ENCODE results near the gene ARHGEF19. TPM values are rescaled to one million over a fixed set of nuclear protein-coding genes. Genes with fewer than 3 reads are reported as not detected.
A peak's percentile ranks its signal among the peaks of the same experiment; 100 is the strongest.

Gene ARHGEF19
- total and polyA plus RNA-seq, 2 of the 4 experiments (the other 2 are of a cell fraction), result 4.5 to 16.8 TPM

GRCh38 chr1:16173447-16174260 is 38.8 kb downstream of the ARHGEF19 start:
- Histone ChIP-seq H3K4me3 (ENCODE audit: insufficient read depth, low read depth, low read length) (no peak overlapping the region), H2BK5ac (ENCODE audit: low read depth, low read length, poor library complexity, severe bottlenecking) (peak overlapping the region; percentile 20), H4K5ac (ENCODE audit: low read depth, low read length) (peak overlapping the region; percentile 30; the same call in 1 of the 2 replicates), H2BK20ac (ENCODE audit: low read depth, low read length) (peak overlapping the region; percentile 69; the same call in 1 of the 2 replicates), H3K23ac (ENCODE audit: low read depth, low read length) (no peak overlapping the region), H3K36me3 (ENCODE audit: control insufficient read depth, insufficient read depth, low read length) (no peaks in the 10 kb centered on the region), H4K8ac (ENCODE audit: low read depth in 2 of 2, low read length in 2 of 2) (peak overlapping the region in 1 of 2 experiments; percentile 80; a peak in 2 of 4 replicates), H3K9me3 (ENCODE audit: control insufficient read depth, insufficient read depth, low read length) (no peaks in the 10 kb centered on the region), H2AFZ (replicated peaks; ENCODE audit: low read length, poor library complexity) (peak overlapping the region; percentile 47), H3K4me1 (ENCODE audit: control insufficient read depth, insufficient read depth, low read length) (peaks cover 39% of the 10 kb centered on the region), H2BK15ac (ENCODE audit: low read depth, low read length) (peak overlapping the region; percentile 89; the same call in 2 of the 3 replicates), H4K91ac (ENCODE audit: insufficient read depth, low read depth, low read length) (peak overlapping the region; percentile 77), H3K18ac (ENCODE audit: low read depth, low read length) (peak overlapping the region; percentile 72; the same call in 1 of the 2 replicates), H3K56ac (ENCODE audit: extremely low read depth, insufficient read depth, low read length) (peak overlapping the region; percentile 24; the same call in 1 of the 2 replicates), H4K20me1 (ENCODE audit: insufficient read depth, low read length) (no peaks in the 10 kb centered on the region), H3K27me3 (ENCODE audit: control insufficient read depth, insufficient read depth, low read length) (no peaks in the 10 kb centered on the region), H2BK120ac (ENCODE audit: low read depth, low read length) (peak overlapping the region; percentile 75), H3K4me2 (ENCODE audit: low read depth, low read length) (no peak overlapping the region), H3K9ac (ENCODE audit: low read depth, low read length) (no peak overlapping the region), H3K27ac (ENCODE audit: insufficient read depth, low read length) (no peak overlapping the region), H3K79me1 (ENCODE audit: low read depth in 1 of 2, low read length in 2 of 2) (peaks cover 0 to 7% of the 10 kb centered on the region in 2 experiments; a peak in 1 of 4 replicates), H3K14ac (replicated peaks; ENCODE audit: low read depth, low read length) (peak overlapping the region; percentile 46; the same call in 1 of the 2 replicates), H3K9me1 (ENCODE audit: insufficient read depth, low read length) (peaks cover 8% of the 10 kb centered on the region; the same call in 1 of the 2 replicates), H2AK5ac (ENCODE audit: low read depth, low read length) (peak overlapping the region; percentile 87), H3K4ac (ENCODE audit: low read depth, low read length) (peak overlapping the region; percentile 86), H2AK9ac (replicated peaks; ENCODE audit: low read depth, low read length, poor library complexity) (peak overlapping the region; percentile 89)
- peak; percentile 97 for TF ChIP-seq MAFK (IDR thresholded peaks at IDR 0.05; ENCODE audit: low read depth, low read length)
- TF ChIP-seq USF2 (IDR thresholded peaks at IDR 0.05; ENCODE audit: low read depth, low read length), result no peak
- TF ChIP-seq FOS (IDR thresholded peaks at IDR 0.05; ENCODE audit: low read depth, low read length), result 0 out of 2 replicates have a peak, but pooled peaks have one; percentile 12
- TF ChIP-seq CEBPB (IDR thresholded peaks at IDR 0.05; ENCODE audit: low read depth, low read length), result no peak
- DNase-seq (peak; percentile 50), ATAC-seq (ENCODE audit: low read depth) (peak; percentile 51)
- BruUV-seq (replicated peaks), result no TSS peak
- POLR2A ChIA-PET (ENCODE audit: unreplicated experiment), result no interaction called here
- intact Hi-C loops (cut with micrococcal nuclease) (no loop called here), in situ Hi-C loops (cut with MboI; ENCODE audit: low sequenced_read_pairs) (no loop called here), dilution Hi-C loops (cut with HindIII; ENCODE audit: low sequenced_read_pairs, unreplicated experiment) (no loop called here)
- WGBS, 2 experiments (ENCODE audit: extremely low coverage in 2 of 2, insufficient read length in 1 of 2), result 0% methylated on average over 1 of the region's 12 CpGs; no CpG with 5 or more reads in 1 of the 2 experiments
- CTCF ChIA-PET, result no interaction called here
